ENCODE results near the gene PRPF6. TPM values are rescaled to one million over a fixed set of nuclear protein-coding genes. Genes with fewer than 3 reads are reported as not detected.

The PRPF6 gene
- total and polyA plus RNA-seq, 2 of the 13 experiments (the other 11 are each of a cell fraction or from before 2014, with no cell fraction given): 63.7 to 101 TPM

- TF ChIP-seq, protein P1, sequence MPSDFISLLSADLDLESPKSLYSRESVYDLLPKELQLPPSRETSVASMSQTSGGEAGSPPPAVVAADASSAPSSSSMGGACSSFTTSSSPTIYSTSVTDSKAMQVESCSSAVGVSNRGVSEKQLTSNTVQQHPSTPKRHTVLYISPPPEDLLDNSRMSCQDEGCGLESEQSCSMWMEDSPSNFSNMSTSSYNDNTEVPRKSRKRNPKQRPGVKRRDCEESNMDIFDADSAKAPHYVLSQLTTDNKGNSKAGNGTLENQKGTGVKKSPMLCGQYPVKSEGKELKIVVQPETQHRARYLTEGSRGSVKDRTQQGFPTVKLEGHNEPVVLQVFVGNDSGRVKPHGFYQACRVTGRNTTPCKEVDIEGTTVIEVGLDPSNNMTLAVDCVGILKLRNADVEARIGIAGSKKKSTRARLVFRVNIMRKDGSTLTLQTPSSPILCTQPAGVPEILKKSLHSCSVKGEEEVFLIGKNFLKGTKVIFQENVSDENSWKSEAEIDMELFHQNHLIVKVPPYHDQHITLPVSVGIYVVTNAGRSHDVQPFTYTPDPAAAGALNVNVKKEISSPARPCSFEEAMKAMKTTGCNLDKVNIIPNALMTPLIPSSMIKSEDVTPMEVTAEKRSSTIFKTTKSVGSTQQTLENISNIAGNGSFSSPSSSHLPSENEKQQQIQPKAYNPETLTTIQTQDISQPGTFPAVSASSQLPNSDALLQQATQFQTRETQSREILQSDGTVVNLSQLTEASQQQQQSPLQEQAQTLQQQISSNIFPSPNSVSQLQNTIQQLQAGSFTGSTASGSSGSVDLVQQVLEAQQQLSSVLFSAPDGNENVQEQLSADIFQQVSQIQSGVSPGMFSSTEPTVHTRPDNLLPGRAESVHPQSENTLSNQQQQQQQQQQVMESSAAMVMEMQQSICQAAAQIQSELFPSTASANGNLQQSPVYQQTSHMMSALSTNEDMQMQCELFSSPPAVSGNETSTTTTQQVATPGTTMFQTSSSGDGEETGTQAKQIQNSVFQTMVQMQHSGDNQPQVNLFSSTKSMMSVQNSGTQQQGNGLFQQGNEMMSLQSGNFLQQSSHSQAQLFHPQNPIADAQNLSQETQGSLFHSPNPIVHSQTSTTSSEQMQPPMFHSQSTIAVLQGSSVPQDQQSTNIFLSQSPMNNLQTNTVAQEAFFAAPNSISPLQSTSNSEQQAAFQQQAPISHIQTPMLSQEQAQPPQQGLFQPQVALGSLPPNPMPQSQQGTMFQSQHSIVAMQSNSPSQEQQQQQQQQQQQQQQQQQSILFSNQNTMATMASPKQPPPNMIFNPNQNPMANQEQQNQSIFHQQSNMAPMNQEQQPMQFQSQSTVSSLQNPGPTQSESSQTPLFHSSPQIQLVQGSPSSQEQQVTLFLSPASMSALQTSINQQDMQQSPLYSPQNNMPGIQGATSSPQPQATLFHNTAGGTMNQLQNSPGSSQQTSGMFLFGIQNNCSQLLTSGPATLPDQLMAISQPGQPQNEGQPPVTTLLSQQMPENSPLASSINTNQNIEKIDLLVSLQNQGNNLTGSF (CRISPR knock-in tag; IDR thresholded peaks at IDR 0.05): no peak
- TF ChIP-seq FOXK1 (CRISPR knock-in tag; IDR thresholded peaks at IDR 0.05; ENCODE audit: borderline replicate concordance, low read depth): no peak
- no peak for TF ChIP-seq ZNF737 (CRISPR knock-in tag; IDR thresholded peaks at IDR 0.05; ENCODE audit: borderline replicate concordance)
- TF ChIP-seq, protein P2, sequence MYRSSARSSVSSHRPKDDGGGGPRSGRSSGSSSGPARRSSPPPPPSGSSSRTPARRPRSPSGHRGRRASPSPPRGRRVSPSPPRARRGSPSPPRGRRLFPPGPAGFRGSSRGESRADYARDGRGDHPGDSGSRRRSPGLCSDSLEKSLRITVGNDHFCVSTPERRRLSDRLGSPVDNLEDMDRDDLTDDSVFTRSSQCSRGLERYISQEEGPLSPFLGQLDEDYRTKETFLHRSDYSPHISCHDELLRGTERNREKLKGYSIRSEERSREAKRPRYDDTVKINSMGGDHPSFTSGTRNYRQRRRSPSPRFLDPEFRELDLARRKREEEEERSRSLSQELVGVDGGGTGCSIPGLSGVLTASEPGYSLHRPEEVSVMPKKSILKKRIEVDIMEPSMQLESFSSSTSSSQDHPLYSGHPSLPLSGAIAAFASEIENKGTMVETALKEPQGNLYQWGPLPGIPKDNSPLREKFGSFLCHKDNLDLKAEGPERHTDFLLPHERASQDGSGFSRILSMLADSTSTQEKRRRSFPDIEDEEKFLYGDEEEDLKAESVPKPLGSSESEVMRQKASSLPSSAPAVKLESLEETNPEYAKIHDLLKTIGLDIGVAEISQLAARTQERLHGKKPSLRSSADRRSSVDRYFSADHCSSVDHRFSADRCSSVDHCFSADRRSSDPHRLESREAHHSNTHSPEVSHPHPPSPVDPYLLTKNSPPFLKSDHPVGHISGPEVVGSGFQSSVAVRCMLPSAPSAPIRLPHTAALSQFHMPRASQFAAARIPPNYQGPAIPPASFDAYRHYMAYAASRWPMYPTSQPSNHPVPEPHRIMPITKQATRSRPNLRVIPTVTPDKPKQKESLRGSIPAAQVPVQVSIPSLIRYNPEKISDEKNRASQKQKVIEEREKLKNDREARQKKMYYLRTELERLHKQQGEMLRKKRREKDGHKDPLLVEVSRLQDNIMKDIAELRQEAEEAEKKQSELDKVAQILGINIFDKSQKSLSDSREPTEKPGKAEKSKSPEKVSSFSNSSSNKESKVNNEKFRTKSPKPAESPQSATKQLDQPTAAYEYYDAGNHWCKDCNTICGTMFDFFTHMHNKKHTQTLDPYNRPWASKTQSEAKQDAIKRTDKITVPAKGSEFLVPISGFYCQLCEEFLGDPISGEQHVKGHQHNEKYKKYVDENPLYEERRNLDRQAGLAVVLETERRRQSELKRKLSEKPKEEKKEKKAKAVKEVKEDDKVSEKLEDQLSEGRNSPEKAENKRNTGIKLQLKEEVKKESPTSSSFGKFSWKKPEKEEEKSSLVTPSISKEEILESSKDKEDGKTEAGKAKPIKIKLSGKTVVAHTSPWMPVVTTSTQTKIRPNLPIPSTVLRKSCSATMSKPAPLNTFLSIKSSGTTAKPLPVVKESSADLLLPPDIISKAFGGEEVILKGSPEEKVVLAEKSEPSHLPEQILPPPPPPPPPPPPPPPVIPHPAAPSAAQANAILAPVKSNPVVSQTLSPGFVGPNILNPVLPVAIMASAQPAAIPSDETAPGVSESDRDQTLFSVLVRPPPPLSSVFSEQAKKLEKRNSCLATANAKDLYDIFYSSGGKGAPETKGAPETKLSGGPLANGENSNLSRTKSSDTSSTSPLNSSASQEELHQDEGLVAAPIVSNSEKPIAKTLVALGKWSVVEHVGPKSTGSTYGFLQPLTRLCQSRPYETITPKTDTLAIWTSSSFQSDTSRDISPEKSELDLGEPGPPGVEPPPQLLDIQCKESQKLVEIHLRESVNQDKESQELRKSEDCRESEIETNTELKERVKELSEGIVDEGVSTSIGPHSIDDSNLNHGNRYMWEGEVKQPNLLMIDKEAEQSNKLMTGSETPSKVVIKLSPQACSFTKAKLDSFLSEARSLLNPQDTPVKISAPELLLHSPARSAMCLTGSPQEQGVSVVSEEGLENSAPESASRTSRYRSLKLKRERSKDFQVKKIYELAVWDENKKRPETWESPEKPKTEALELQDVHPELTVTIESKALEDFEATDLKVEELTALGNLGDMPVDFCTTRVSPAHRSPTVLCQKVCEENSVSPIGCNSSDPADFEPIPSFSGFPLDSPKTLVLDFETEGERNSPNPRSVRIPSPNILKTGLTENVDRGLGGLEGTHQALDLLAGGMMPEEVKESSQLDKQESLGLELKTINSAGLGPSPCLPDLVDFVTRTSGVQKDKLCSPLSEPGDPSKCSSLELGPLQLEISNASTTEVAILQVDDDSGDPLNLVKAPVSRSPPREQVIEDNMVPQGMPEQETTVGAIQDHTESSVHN (CRISPR knock-in tag; IDR thresholded peaks at IDR 0.05): no peak
- TF ChIP-seq ZNF326 (CRISPR knock-in tag; IDR thresholded peaks at IDR 0.05; ENCODE audit: borderline replicate concordance): peak; percentile 66
- TF ChIP-seq, protein P3, sequence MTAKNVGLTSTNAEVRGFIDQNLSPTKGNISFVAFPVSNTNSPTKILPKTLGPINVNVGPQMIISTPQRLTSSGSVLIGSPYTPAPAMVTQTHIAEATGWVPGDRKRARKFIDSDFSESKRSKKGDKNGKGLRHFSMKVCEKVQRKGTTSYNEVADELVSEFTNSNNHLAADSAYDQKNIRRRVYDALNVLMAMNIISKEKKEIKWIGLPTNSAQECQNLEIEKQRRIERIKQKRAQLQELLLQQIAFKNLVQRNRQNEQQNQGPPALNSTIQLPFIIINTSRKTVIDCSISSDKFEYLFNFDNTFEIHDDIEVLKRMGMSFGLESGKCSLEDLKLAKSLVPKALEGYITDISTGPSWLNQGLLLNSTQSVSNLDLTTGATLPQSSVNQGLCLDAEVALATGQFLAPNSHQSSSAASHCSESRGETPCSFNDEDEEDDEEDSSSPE (CRISPR knock-in tag; IDR thresholded peaks at IDR 0.05): no peak
- TF ChIP-seq GATAD1 (CRISPR knock-in tag; IDR thresholded peaks at IDR 0.05): 0 out of 2 replicates have a peak, but pooled peaks have one; percentile 15
- peak; percentile 68; the same call in 1 of the 2 replicates for TF ChIP-seq MEIS2 (CRISPR knock-in tag; IDR thresholded peaks at IDR 0.05)
- TF ChIP-seq NFIC (IDR thresholded peaks at IDR 0.05; ENCODE audit: low read length): no peak; the same call in 1 of the 2 replicates
- TF ChIP-seq ZNF431 (CRISPR knock-in tag; IDR thresholded peaks at IDR 0.05; ENCODE audit: borderline replicate concordance, low read depth): no peak
- no peak for TF ChIP-seq SATB2 (CRISPR knock-in tag; IDR thresholded peaks at IDR 0.05)
- TF ChIP-seq GFI1 (CRISPR knock-in tag; IDR thresholded peaks at IDR 0.05; ENCODE audit: borderline replicate concordance): no peak
Observed at GRCh38 chr20:64040231-64041039, 59.5 kb downstream of the PRPF6 start (continued).

Measured in HepG2 (cell line).